DND-41 (cell line): ENCODE results near the gene ABTB1.
"Not testable (repeated sequence)": the region's sequence is repeated elsewhere in the genome, so short reads cannot be mapped to it uniquely, and the experiment has no call there.

Source experiments
- ATAC-seq: fragments of 200-7000 bp; cut with Tn5 transposase; 3 replicates; pipeline ENCODE4 v1.9.1; 2021; ENCODE audit warnings: low read depth; ENCODE audit not compliant: insufficient read depth
- DNase-seq: peaks from one replicate; pipeline ENCODE4 v3.0.0-alpha.2; 2020
- H2AFZ ChIP-seq: 2 replicates; pipeline ENCODE4 v1.6.0; 2012; ENCODE audit warnings: low read depth, low read length
- H3K27ac ChIP-seq: 2 replicates; pipeline ENCODE4 v1.5.1; 2012; ENCODE audit warnings: low read length, inconsistent platforms
- H3K27me3 ChIP-seq: fragments of 200-600 bp; sonication (generic); 2 replicates; pipeline ENCODE4 v1.6.0; 2012; ENCODE audit warnings: low read length, mild to moderate bottlenecking, inconsistent platforms; ENCODE audit not compliant: insufficient read depth, poor library complexity
- H3K36me3 ChIP-seq: 2 replicates; pipeline ENCODE4 v1.5.1; 2012; ENCODE audit warnings: low read length, inconsistent platforms; ENCODE audit not compliant: insufficient read depth
- H3K4me1 ChIP-seq: 2 replicates; pipeline ENCODE4 v1.5.1; 2012; ENCODE audit warnings: mild to moderate bottlenecking, low read length; ENCODE audit not compliant: insufficient read depth
- H3K4me2 ChIP-seq: 2 replicates; pipeline ENCODE4 v1.6.0; 2012; ENCODE audit warnings: mild to moderate bottlenecking, moderate library complexity, low read length, inconsistent platforms; ENCODE audit not compliant: insufficient read depth
- H3K4me3 ChIP-seq, 2 experiments: fragments of 200-600 bp in 1 of 2; shearing (Covaris generic) in 1 of 2; 2 replicates each; pipeline ENCODE4 v1.5.1; 2012 to 2016; ENCODE audit warnings: inconsistent platforms in 2 of 2, low read length in 2 of 2, mild to moderate bottlenecking in 2 of 2, low read depth in 1 of 2, moderate library complexity in 1 of 2
- H3K79me2 ChIP-seq: 2 replicates; pipeline ENCODE4 v1.6.0; 2012; ENCODE audit warnings: low read length, inconsistent platforms; ENCODE audit not compliant: insufficient read depth
- H3K9ac ChIP-seq: 2 replicates; pipeline ENCODE4 v1.6.0; 2012; ENCODE audit warnings: low read depth, mild to moderate bottlenecking, inconsistent platforms, low read length, moderate library complexity
- H3K9me3 ChIP-seq: 2 replicates; pipeline ENCODE4 v1.5.1; 2012; ENCODE audit warnings: low read length, moderate library complexity, mild to moderate bottlenecking, inconsistent platforms; ENCODE audit not compliant: insufficient read depth, severe bottlenecking
- H4K20me1 ChIP-seq: 2 replicates; pipeline ENCODE4 v1.6.0; 2012; ENCODE audit warnings: low read length; ENCODE audit not compliant: insufficient read depth
- CTCF ChIP-seq: IDR thresholded peaks from 2 replicates; pipeline ENCODE4 v1.5.1; 2012; ENCODE audit warnings: borderline replicate concordance, low read length, moderate library complexity, mild to moderate bottlenecking; ENCODE audit not compliant: poor library complexity, severe bottlenecking; ENCODE audit errors: extremely low read depth
- EZH2 ChIP-seq: IDR thresholded peaks from 3 replicates; pipeline ENCODE4 v1.6.1; 2012; ENCODE audit warnings: borderline replicate concordance, low read depth, mild to moderate bottlenecking, moderate library complexity, low read length, inconsistent platforms; ENCODE audit not compliant: severe bottlenecking

The ABTB1 gene

DNA sequence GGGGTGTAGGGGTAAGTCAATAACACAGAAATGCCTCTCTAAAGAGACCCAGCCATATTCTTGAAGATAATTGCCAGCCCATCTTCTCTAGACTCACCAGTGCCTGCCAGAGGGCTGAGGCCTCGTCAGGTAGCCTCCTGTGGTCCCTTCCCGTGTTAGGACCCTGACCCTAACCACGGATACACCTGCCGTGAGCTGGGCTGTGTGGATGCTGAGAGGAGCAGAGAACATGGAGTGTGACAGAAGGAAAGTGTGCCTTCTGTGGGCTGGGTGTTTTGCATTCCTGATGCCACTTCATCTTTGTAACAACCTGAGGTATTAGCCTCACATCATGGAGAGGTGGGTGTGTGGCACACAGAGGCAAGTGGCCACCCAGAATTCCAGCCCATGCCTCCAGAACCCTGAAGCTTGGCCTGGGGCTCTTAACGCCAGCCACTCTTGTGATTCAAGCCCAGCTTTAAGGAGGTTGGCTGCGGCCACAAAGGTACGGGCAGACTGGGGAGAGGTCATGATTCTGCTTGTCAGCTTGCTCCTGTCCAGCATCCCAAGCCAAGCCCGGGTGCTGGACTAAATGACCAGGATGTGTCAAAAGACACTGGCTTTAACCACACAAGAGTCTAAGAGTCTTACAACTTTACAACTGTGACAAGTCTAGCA is 21.1 kb upstream of the ABTB1 start:
- Histone ChIP-seq H3K4me1 (no peaks in the 10 kb centered on the region), H3K4me3 (no peak overlapping the region), H3K27ac (no peak overlapping the region), H3K9me3 (no peaks in the 10 kb centered on the region), H3K27me3 (no peaks in the 10 kb centered on the region), H3K36me3 (no peaks in the 10 kb centered on the region), H3K4me2 (no peak overlapping the region), H4K20me1 (no peaks in the 10 kb centered on the region), H2AFZ (no peak overlapping the region), H3K9ac (no peak overlapping the region), H3K79me2 (no peaks in the 10 kb centered on the region)
- ATAC-seq (no peak), DNase-seq (no peak)
- TF ChIP-seq CTCF (no peak), EZH2 (no peak)

- ATAC-seq (peak; percentile 89), DNase-seq (peak; percentile 50)
- no peaks in the 10 kb centered on the region for H3K79me2 ChIP-seq
- H3K4me2 ChIP-seq = no peak overlapping the region
- H3K27me3 ChIP-seq = no peaks in the 10 kb centered on the region
- no peaks in the 10 kb centered on the region for H4K20me1 ChIP-seq
- no peak overlapping the region for H3K27ac ChIP-seq
- no peak overlapping the region for H2AFZ ChIP-seq
- H3K9ac ChIP-seq = no peak overlapping the region
- H3K4me3 ChIP-seq = no peak overlapping the region
- H3K4me1 ChIP-seq = no peaks in the 10 kb centered on the region
- TF ChIP-seq EZH2 = no peak
- peak; percentile 79 for TF ChIP-seq CTCF
- H3K9me3 ChIP-seq = no peaks in the 10 kb centered on the region
- H3K36me3 ChIP-seq = no peaks in the 10 kb centered on the region
Observed at GRCh38 chr3:127652246-127652995, 20.3 kb upstream of the ABTB1 start.

DNA sequence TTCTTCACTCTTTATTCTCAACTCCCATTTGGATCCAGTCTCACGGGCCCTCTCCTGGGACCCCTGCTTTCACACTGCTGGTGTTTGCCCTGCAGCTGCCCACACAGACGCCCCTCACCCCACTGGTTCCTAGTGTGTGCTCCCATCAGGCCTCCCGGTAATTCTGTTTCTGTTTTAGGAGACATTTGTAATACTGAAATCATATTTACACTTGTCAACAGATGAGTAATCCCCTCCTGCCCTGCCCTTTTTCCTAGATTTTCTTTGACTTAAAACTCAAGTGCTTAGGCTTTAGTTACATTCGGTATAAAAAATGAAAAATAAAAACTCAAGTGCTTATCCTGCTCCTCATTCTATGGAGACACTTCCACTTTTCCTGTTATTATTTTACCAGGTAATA is 18.4 kb upstream of the ABTB1 start:
- ATAC-seq (no peak), DNase-seq (no peak)
- no peaks in the 10 kb centered on the region for H3K36me3 ChIP-seq
- no peak overlapping the region for H3K27ac ChIP-seq
- H4K20me1 ChIP-seq = no peaks in the 10 kb centered on the region
- TF ChIP-seq EZH2 (no peak), CTCF (no peak)
- H3K4me1 ChIP-seq = no peaks in the 10 kb centered on the region
- no peak overlapping the region for H3K4me2 ChIP-seq
- no peak overlapping the region for H3K4me3 ChIP-seq
- no peak overlapping the region for H3K9ac ChIP-seq
- no peak overlapping the region for H2AFZ ChIP-seq
- no peaks in the 10 kb centered on the region for H3K27me3 ChIP-seq
- H3K9me3 ChIP-seq = no peaks in the 10 kb centered on the region
- no peaks in the 10 kb centered on the region for H3K79me2 ChIP-seq

DNA sequence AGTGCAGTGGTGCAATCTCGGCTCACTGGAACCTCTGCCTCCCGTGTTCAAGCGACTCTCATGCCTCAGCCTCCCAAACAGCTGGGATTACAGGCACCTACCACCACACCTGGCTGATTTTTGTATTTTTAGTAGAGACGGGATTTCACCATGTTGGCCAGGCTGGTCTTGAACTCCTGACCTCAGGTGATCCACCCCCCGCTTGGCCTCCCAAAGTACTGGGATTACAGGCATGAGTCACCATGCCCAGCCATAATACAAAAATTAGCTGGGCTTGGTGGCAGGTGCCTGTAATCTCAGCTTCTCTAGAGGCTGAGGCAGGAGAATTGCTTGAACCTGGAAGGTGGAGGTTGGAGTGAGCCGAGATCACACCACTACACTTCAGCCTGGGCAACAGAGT is 17.8 kb upstream of the ABTB1 start:
- H3K27me3 ChIP-seq, H3K4me1 ChIP-seq, H3K36me3 ChIP-seq, H3K9me3 ChIP-seq, H4K20me1 ChIP-seq, DNase-seq, H2AFZ ChIP-seq, H3K4me3 ChIP-seq, ATAC-seq, H3K27ac ChIP-seq, H3K4me2 ChIP-seq, H3K79me2 ChIP-seq, H3K9ac ChIP-seq: not testable (repeated sequence)
